AG04450 (cell line): ENCODE results near the gene TMEM222. TPM values are rescaled to one million over a fixed set of nuclear protein-coding genes. Genes with fewer than 3 reads are reported as not detected.

Source experiments
- CTCF ChIA-PET: fragments of 300-600, 350-600 bp; formaldehyde crosslinking; extraction: SDS; loops from one replicate; lab custom pipeline; 2022; ENCODE audit warnings: antibody characterized with exemption, inconsistent platforms; lab: Charles Lee
- POLR2A ChIA-PET: fragments of 350-600 bp; formaldehyde crosslinking; extraction: SDS; loops from one replicate; lab custom pipeline; 2021; ENCODE audit warnings: antibody characterized with exemption, inconsistent platforms; lab: Yijun Ruan, JAX
- DNase-seq: peaks from one replicate; pipeline ENCODE4 v3.0.0-alpha.2; 2011; ENCODE audit warnings: low read depth, low spot score
- H3K27ac ChIP-seq: one replicate; pipeline ENCODE4 v1.5.1; 2012; ENCODE audit warnings: low read depth, low read length, control low read depth
- H3K27me3 ChIP-seq: one replicate; pipeline ENCODE4 v1.6.0; 2012; ENCODE audit warnings: low read length; ENCODE audit not compliant: control insufficient read depth, insufficient read depth
- H3K4me3 ChIP-seq: 2 replicates; pipeline ENCODE4 v1.5.1; 2011; ENCODE audit warnings: mild to moderate bottlenecking, low read depth, low read length, control low read depth
- H3K9me3 ChIP-seq: 2 replicates; pipeline ENCODE4 v1.5.1; 2012; ENCODE audit warnings: low read length; ENCODE audit not compliant: control insufficient read depth, insufficient read depth
- polyA plus RNA-seq: library from polyadenylated mRNA; depleted of rRNA; stranded (reverse); fragments of >200 nt; gene quantifications from 2 replicates; pipeline ENCODE4 v1.2.3, GENCODE V29; 2011
- TF ChIP-seq, protein P1 (sequence below): IDR thresholded peaks from 2 replicates; pipeline ENCODE4 v1.5.1; 2011; ENCODE audit warnings: low read depth, low read length, control low read depth, inconsistent platforms

The TMEM222 gene
- polyA plus RNA-seq, 1 experiment = 27.8 TPM

DNA sequence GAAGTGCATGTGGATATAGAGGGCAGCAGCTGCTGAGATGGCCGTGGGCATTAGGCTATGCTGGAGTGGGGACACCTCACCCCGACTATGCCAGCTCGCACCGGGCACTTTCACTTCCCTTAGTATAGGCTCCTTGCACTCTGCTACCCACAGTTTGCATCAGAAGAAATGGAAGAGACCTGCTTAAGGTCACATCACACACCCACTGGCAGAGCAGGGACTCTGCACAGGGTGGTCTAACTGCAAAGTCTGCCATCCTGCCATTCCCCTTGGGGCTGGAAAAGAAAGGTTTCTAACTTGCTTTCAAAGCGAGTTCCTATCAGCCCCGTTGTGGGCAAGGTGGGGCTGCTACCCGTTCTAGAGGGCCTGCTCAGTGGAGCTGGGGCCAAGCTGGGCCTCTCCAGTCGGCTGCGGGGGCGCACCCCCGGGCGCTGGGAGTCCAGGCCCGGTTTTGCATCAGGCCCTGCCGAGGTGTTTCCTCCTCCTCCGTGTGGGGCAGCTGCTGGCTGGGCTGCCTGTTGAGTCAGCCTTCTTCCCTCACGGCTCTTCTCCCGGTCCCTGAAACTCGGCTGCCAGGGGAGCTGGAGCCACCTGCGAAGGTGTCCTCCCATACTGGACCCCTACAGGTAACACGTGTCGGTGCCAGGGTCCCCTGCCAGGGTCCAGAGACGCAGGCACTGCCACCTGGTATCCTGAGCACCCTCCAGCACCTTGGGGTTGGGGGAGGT, 19.7 kb downstream of the TMEM222 start, which contains the start of gene SYTL1:
SYTL1 (plus strand) TSS at position 498 of the 728 bp plus-strand sequence. CDS start 3,313 bp downstream, outside the sequence.
- no peak for DNase-seq
- H3K4me3 ChIP-seq = peak within 1 kb of the TSS; percentile 40
- H3K27ac ChIP-seq = peak within 1 kb of the TSS; percentile 31
- POLR2A ChIA-PET = interaction anchor here (1.0 to 1.1 kb wide), 2 partner anchors 10 to 42 kb away, joined by 5 read pairs; no protein-coding TSS in a partner anchor
- TF ChIP-seq, protein P1, sequence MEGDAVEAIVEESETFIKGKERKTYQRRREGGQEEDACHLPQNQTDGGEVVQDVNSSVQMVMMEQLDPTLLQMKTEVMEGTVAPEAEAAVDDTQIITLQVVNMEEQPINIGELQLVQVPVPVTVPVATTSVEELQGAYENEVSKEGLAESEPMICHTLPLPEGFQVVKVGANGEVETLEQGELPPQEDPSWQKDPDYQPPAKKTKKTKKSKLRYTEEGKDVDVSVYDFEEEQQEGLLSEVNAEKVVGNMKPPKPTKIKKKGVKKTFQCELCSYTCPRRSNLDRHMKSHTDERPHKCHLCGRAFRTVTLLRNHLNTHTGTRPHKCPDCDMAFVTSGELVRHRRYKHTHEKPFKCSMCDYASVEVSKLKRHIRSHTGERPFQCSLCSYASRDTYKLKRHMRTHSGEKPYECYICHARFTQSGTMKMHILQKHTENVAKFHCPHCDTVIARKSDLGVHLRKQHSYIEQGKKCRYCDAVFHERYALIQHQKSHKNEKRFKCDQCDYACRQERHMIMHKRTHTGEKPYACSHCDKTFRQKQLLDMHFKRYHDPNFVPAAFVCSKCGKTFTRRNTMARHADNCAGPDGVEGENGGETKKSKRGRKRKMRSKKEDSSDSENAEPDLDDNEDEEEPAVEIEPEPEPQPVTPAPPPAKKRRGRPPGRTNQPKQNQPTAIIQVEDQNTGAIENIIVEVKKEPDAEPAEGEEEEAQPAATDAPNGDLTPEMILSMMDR = no peak
- no peaks in the 10 kb centered on the region; the same call in 1 of the 2 replicates for H3K9me3 ChIP-seq
- H3K27me3 ChIP-seq = no peaks in the 10 kb centered on the region
- CTCF ChIA-PET = interaction anchor here (1.6 to 1.7 kb wide), 2 partner anchors 9 to 16 kb away, joined by 7 read pairs; no protein-coding TSS in a partner anchor

DNA sequence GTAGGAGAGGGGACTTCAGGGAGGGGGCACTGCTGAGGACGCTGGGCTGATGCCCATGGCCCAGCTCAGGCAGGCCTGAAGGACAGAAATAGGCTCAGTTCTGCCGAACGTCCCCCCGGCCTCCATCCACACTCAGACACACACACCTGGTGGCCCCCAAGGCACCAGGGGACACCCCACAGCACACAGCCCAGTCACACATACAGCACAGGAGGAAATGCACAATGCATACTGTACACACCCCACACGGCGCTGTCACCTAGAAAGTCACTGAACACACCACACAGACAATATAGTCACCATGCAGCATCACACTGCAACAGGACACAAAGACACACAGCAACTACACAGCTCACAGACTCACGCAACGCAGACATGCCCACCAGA, 20.4 kb downstream of the TMEM222 start:
- ChIA-PET CTCF (interaction anchor here (1.6 to 1.7 kb wide), 2 partner anchors 10 to 15 kb away, joined by 7 read pairs; no protein-coding TSS in a partner anchor), POLR2A (interaction anchor here (1.0 to 1.1 kb wide), 2 partner anchors 10 to 43 kb away, joined by 5 read pairs; no protein-coding TSS in a partner anchor)
- H3K4me3 ChIP-seq = no peak overlapping the region
- H3K27ac ChIP-seq = no peak overlapping the region
- H3K9me3 ChIP-seq = no peaks in the 10 kb centered on the region; the same call in 1 of the 2 replicates
- TF ChIP-seq, protein P1 = no peak
- no peak for DNase-seq
- H3K27me3 ChIP-seq = no peaks in the 10 kb centered on the region

DNA sequence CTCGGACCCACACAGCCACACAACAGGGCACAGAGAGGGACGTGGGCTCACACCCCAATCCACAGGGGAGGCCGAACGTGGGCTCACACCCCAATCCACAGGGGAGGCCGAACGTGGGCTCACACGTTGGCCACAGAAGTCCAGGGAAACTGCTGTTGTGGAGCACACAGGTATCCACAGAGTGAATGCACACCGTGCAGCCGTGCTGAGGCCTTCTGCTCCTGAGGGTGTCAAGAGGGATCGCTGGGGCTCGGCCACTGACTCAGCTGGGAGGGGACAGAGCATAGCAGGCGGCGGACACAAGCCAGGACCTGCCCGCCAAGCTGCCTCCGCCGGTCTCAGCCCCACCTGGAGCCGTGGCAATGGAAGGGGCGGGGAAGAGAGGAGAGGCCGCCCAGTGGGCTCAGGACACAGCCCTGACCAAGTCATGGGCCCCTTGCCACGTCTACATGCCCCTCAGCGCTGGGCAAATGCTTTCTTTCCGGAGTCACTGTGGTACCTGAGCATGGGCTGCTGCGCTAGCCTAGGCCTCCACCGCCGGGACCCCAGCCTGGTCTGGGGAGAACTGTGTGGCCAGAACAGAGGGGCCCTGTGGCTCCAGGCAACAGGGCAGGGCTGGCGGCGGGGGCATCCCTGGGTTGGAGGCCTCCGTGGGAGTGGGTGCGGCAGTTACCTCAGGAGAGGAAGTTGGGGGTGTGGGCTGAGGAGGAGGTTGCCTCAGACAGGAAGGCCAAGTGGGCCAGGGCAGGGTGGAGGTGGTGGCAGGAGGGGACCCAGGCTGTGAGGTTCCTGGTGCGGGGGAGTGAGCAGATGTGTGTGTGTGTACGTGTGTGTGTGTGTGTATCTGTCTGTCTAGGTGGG, 21.0 kb downstream of the TMEM222 start:
- TF ChIP-seq, protein P1 = no peak
- no peak for DNase-seq
- ChIA-PET CTCF (interaction anchor here (1.3 to 1.4 kb wide), 2 partner anchors 14 to 214 kb away, joined by 3 to 8 read pairs; no protein-coding TSS in a partner anchor), POLR2A (interaction anchor here (1.1 kb wide), 1 partner anchor 22 kb away, joined by 3 read pairs; no protein-coding TSS in a partner anchor)
- no peaks in the 10 kb centered on the region for H3K27me3 ChIP-seq
- no peak overlapping the region for H3K4me3 ChIP-seq
- H3K27ac ChIP-seq = no peak overlapping the region
- H3K9me3 ChIP-seq = no peaks in the 10 kb centered on the region; the same call in 1 of the 2 replicates

DNA sequence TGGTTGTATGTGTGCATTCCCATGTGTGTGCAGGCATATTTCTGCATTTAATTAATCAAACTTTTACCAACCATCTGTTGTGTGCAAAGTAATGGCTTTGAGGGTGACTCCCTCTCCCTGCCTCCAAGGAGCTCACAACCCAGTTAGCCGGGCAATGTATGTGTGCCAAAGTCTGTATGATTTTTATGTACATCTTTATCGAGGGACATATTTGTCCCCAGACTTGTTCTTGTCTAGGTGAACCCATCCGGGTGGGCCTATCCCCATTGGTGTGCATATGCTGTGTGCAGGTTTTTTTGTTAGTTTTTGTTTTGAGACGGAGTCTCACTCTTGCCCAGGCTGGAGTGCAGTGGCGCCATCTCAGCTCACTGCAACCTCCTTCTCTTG, 21.7 kb downstream of the TMEM222 start:
- no peak overlapping the region for H3K4me3 ChIP-seq
- H3K9me3 ChIP-seq = no peaks in the 10 kb centered on the region; the same call in 1 of the 2 replicates
- TF ChIP-seq, protein P1 = no peak
- CTCF ChIA-PET = interaction anchor here (1.3 to 1.4 kb wide), 2 partner anchors 14 to 213 kb away, joined by 3 to 8 read pairs; no protein-coding TSS in a partner anchor
- H3K27me3 ChIP-seq = no peaks in the 10 kb centered on the region
- DNase-seq = no peak
- POLR2A ChIA-PET = interaction anchor here (1.1 kb wide), 1 partner anchor 22 kb away, joined by 3 read pairs; no protein-coding TSS in a partner anchor
- H3K27ac ChIP-seq = no peak overlapping the region
